ENCODE data around the gene FSTL1.

DNA sequence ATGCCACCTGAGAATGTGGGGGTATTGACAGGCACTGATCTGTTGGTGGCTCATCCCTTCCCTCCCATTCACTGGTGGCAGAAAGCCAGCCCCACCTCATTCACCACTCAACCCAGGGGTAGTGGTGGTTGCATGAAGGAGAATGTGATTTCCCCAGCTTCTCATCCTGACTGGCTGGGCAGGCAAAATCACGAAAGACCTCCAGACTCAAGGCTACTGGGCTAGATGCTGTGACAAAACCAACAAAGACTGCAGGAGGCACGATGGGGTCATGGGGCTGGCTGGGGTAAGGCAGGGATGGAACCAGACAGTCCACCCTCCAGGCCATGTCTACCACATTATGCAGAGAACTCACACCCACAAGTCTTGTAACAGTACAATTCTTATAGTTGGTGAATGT, 33.9 kb downstream of the FSTL1 start:
- TF ChIP-seq CTCF (IDR thresholded peaks at IDR 0.05) (no peak), EP300 (IDR thresholded peaks at IDR 0.05) (no peak), POLR2A (IDR thresholded peaks at IDR 0.05; ENCODE audit: low read depth) (no peak)
